ENCODE results near the gene NGEF.
A peak's percentile ranks its signal among the peaks of the same experiment; 100 is the strongest.

NGEF gene

GRCh38 chr2:232963913-232964312, 49.1 kb downstream of the NGEF start:
- no peak for DNase-seq

GRCh38 chr2:232960862-232961261, 52.2 kb downstream of the NGEF start:
- DNase-seq = no peak

GRCh38 chr2:232959139-232959538, 53.9 kb downstream of the NGEF start:
- no peak for DNase-seq

DNA sequence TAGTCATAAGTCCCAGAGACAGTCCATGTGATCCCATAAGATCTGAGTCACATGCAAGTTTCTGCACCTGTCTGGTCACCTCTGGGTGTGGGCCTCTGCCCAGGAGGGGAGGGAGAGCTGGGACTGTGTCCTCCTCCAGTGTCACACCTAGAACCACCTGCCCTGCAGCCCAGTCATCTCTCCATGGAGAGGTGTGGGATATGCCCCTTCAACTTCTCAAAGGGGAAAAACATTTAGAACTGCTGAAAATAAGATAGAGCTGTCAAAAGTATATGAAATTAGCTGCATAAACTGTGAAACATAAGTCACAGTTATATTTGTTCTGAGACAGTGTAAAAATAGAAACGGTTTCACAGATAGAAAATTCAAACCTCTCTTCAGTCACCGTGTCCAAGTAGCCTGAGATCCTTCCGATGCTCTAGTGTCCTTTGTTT, 55.4 kb downstream of the NGEF start:
- no peak for DNase-seq

- DNase-seq = no peak
Observed at GRCh38 chr2:232955856-232956255, 57.2 kb downstream of the NGEF start.

GRCh38 chr2:232954691-232955090, 58.4 kb downstream of the NGEF start:
- DNase-seq = no peak

GRCh38 chr2:232951891-232952290, 61.2 kb downstream of the NGEF start:
- no peak for DNase-seq

- DNase-seq = no peak
Observed at GRCh38 chr2:232951181-232951580, 61.9 kb downstream of the NGEF start.

DNA sequence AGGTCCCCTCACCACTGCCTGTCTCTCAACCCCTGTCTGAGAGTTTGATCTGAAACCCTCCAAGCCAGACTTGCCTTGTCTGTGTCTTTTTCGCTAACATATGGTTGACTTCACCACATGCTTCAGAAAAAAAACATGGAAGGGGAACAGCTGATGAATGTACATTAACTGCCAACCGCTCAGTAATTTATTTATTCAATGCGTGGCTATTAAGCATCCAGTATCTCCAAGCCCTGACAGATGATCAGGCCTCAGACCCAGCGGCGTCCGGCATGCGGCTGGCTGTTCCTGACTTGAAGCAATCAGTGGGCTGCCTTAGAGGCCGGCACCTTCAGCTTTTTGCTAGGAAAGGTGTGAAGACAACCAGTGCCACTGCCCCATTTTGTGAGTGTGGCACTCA, 62.3 kb downstream of the NGEF start:
- DNase-seq = no peak

- DNase-seq = no peak
Observed at GRCh38 chr2:232949016-232949415, 64.0 kb downstream of the NGEF start.

DNA sequence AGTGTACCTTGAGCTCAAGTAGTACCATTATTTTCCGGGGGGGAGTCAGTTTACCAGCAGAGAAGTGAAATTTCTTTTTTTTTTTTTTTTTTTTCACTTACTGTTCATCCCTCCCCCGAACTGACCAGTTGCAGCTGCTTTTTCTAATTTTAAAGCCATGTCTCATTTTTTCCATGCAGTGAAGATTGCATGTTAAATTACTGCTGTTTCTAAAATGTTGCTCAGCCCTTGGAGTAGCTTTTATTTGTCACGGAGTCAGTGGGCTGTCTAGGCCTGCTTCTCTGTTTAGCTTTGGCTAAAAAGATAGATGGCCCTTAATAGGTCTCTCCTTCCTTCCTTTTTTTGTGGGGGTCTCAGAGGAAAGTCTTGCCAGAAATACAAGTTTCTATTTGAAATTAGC, 70.2 kb downstream of the NGEF start:
- no peak for DNase-seq

GRCh38 chr2:232941912-232942594, 71.0 kb downstream of the NGEF start:
- no peak for DNase-seq

DNA sequence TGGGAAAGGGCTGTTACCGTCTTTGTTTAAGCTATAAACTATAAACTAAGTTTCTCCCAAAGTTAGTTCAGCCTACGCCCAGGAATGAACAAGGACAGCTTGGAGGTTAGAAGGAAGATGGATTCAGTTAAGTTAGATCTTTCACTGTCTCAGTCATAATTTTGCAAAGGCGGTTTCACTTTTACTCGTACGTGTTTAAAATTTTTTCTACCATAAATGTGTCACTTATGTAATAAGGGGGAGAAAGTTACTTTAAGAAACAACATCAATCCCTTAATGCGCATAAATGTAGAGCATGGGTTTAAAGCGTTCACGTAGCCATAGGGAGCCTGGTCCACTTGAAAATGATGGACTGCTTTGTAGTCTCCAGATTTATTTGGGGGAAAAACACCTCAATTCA, 71.7 kb downstream of the NGEF start:
- no peak for DNase-seq

DNA sequence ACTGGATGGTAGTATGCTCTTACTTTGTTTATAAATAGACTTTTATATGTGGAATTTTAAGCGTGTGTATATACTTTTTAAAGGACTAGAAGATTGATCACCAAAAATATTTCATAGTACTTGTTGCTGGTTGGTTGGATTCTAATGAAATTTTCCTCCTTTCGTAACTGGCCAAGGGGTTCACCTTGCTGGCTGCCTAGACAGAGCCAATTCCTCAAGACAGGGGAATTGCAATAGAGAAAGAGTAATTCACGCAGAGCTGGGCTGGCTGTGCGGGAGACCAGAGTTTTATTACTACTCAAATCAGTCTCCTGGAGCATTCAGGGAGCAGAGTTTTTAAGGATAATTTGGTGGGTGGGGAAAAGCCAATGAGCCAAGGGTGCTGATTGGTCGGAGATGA, 72.3 kb downstream of the NGEF start:
- no peak for DNase-seq

GRCh38 chr2:232937278-232937906, 75.7 kb downstream of the NGEF start:
- DNase-seq = no peak

DNA sequence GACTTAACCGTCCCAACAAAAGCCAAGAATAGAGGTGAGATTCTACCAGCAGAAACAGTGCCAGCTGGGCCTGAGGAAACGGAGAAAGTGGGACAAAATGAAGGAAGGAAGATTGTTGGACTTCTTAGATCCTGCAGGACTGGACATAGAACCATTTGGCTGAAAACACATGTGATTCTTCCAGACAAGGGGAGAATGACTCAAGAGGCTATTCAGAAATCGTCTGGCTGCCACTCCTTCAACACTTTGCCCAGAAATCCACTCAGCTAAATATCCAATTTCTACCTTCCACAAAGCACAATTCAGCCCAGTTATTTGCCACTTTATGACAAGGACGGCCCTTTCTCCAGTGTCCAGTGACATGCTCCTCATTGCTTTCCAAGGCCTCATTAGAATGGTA, 81.4 kb downstream of the NGEF start:
- DNase-seq = no peak

DNA sequence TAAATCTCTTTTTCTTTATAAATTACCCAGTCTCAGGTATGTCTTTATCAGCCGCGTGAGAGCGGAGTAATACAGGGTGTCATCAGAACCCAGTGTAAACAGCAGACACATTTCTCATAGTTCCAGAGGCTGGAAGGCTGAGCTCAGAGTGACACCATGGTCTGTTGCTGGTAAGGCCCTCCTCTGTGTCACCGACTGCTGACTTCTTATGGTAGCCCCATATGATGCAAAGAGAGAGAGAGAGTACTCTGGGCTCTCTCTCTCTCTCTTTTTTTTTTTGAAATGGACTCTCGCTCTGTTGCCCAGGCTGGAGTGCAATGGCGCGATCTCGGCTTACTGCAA, 83.0 kb downstream of the NGEF start:
- no peak for DNase-seq

DNA sequence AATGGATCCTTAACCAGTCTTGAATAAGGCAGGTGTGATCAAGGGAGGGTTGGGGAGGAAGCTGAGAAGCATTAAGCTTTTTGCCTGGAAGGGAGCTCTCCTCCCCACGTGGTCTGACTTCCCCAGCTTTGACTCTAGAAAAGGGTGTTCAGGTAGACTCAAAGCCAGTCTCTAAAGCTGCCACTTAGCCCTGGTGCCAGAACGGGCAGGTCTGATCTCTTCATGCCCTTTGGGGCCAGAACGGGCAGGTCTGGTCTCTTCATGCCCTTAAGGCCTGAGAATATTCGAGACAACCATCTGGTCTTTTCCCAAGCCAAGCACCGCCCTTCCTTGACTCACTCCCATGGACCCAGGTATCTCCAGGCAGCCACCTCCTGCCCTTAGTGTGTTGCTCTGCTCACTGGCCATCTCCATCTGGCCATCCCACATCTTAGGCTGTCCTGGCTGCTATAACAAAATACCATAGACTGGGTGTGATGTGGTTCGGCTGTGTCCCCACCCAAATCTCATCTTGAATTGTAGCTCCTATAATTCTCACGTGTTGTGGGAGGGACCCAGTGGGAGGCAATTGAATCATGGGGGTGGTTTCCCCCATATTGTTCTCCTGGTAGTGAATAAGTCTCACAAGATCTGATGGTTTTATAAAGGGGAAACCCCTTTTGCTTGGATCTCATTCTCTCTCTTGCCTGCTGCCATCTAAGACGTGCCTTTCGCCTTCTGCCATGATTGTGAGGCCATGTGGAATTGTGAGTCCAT, 83.6 kb downstream of the NGEF start:
- no peak for DNase-seq

GRCh38 chr2:232928551-232929302, 84.3 kb downstream of the NGEF start:
- DNase-seq = no peak

GRCh38 chr2:232927793-232928550, 85.1 kb downstream of the NGEF start:
- DNase-seq = peak; percentile 17

GRCh38 chr2:232927032-232927792, 85.8 kb downstream of the NGEF start:
- no peak for DNase-seq

DNA sequence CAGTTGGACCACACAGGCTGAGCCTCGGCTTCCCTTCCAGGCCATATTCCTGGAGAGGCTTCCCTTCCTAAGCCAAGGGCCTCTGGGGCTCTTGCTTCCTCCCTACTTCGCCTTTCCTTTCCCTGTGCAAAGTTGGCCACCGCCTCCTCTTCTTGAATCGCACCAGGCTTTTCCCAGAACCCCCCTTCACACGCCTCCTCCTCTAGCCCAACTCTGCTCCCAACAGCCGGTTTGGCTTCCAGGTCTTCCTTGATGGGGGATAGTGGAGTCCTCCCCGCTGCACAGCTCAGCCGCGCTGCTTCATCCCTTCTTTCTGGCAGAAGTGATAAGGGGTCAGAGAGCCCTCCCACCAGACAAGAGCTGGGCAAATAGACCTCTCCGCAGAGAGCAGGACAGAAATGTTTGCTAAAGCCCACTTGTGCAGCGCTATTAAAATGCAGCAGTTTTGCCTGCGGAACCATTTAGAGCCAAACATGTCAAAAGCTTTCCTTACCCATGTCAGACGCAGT, 86.6 kb downstream of the NGEF start:
- no peak for DNase-seq
